ENCODE measurements around the gene OR9A4. TPM values are rescaled to one million over a fixed set of nuclear protein-coding genes. Genes with fewer than 3 reads are reported as not detected.

OR9A4 gene
- total RNA-seq, 1 donor from 2014 or later = not detected

- H3K4me2 ChIP-seq (ENCODE audit: low read length) = no peak overlapping the region
- DNase-seq (ENCODE audit: low read depth) (no peak), FAIRE-seq (no peak)
- H3K27me3 ChIP-seq (ENCODE audit: insufficient read depth, low read length) = no peaks in the 10 kb centered on the region
- Mint-ChIP-seq H3K27ac (ENCODE audit: unreplicated experiment) (no peak overlapping the region), H3K36me3 (ENCODE audit: low read depth, unreplicated experiment) (no peaks in the 10 kb centered on the region), H3K4me3 (ENCODE audit: unreplicated experiment) (no peak overlapping the region), H3K27me3 (ENCODE audit: low read depth, unreplicated experiment) (no peaks in the 10 kb centered on the region), H3K4me1 (ENCODE audit: low read depth, unreplicated experiment) (peaks cover 9% of the 10 kb centered on the region), H3K9me3 (ENCODE audit: unreplicated experiment) (no peaks in the 10 kb centered on the region)
- no peak overlapping the region for H2AFZ ChIP-seq (ENCODE audit: low read depth, low read length)
- no peaks in the 10 kb centered on the region for H3K79me2 ChIP-seq (ENCODE audit: insufficient read depth, low read length)
- H3K36me3 ChIP-seq (ENCODE audit: insufficient read depth, low read length) = no peaks in the 10 kb centered on the region
- no peak overlapping the region for H3K27ac ChIP-seq (ENCODE audit: low read depth, low read length)
- H3K9me3 ChIP-seq (ENCODE audit: insufficient read depth, low read depth, low read length) = no peaks in the 10 kb centered on the region
- TF ChIP-seq, protein P1, sequence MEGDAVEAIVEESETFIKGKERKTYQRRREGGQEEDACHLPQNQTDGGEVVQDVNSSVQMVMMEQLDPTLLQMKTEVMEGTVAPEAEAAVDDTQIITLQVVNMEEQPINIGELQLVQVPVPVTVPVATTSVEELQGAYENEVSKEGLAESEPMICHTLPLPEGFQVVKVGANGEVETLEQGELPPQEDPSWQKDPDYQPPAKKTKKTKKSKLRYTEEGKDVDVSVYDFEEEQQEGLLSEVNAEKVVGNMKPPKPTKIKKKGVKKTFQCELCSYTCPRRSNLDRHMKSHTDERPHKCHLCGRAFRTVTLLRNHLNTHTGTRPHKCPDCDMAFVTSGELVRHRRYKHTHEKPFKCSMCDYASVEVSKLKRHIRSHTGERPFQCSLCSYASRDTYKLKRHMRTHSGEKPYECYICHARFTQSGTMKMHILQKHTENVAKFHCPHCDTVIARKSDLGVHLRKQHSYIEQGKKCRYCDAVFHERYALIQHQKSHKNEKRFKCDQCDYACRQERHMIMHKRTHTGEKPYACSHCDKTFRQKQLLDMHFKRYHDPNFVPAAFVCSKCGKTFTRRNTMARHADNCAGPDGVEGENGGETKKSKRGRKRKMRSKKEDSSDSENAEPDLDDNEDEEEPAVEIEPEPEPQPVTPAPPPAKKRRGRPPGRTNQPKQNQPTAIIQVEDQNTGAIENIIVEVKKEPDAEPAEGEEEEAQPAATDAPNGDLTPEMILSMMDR (IDR thresholded peaks at IDR 0.05; ENCODE audit: insufficient read depth, low read depth, low read length) = no peak
- no peak for TF ChIP-seq EZH2 (IDR thresholded peaks at IDR 0.05; ENCODE audit: insufficient read depth, low read length)
- no peak overlapping the region for H3K4me3 ChIP-seq (ENCODE audit: insufficient read depth, low read depth, low read length)
- no peaks in the 10 kb centered on the region for H3K4me1 ChIP-seq (ENCODE audit: insufficient read depth, low read length)
- H4K20me1 ChIP-seq (ENCODE audit: insufficient read depth, low read length) = no peaks in the 10 kb centered on the region
- no peak overlapping the region for H3K9ac ChIP-seq (ENCODE audit: low read length)
These were observed 32.8 kb downstream of the OR9A4 start for GRCh38 chr7:141949021-141949420.

DNA sequence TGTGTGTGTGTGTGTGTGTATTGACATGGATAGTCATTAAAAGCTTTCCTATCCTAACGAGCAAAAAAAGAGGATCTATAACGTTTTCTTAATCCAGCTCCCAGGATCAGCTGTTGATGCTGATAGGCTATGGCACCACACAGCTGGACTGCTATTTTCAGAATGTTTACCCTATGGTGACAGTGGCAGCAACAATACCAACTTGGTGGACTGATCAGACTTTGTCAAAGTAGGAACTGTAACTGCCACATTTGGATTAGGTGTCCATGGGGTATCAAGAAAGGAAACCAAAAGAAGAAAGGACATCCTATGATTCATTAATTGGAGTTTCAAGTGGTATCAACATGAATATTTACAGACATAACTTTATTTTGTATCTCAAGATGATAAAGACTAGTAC lies 33.3 kb downstream of the OR9A4 start:
- H3K9me3 ChIP-seq (ENCODE audit: insufficient read depth, low read depth, low read length) = no peaks in the 10 kb centered on the region
- Mint-ChIP-seq H3K27me3 (ENCODE audit: low read depth, unreplicated experiment) (no peaks in the 10 kb centered on the region), H3K27ac (ENCODE audit: unreplicated experiment) (no peak overlapping the region), H3K36me3 (ENCODE audit: low read depth, unreplicated experiment) (no peaks in the 10 kb centered on the region), H3K4me3 (ENCODE audit: unreplicated experiment) (no peak overlapping the region), H3K4me1 (ENCODE audit: low read depth, unreplicated experiment) (peaks cover 9% of the 10 kb centered on the region), H3K9me3 (ENCODE audit: unreplicated experiment) (no peaks in the 10 kb centered on the region)
- no peak overlapping the region for H2AFZ ChIP-seq (ENCODE audit: low read depth, low read length)
- no peaks in the 10 kb centered on the region for H3K27me3 ChIP-seq (ENCODE audit: insufficient read depth, low read length)
- H3K4me2 ChIP-seq (ENCODE audit: low read length) = no peak overlapping the region
- TF ChIP-seq, protein P1 (IDR thresholded peaks at IDR 0.05; ENCODE audit: insufficient read depth, low read depth, low read length) = no peak
- TF ChIP-seq EZH2 (IDR thresholded peaks at IDR 0.05; ENCODE audit: insufficient read depth, low read length) = no peak
- FAIRE-seq = no peak
- H3K4me3 ChIP-seq (ENCODE audit: insufficient read depth, low read depth, low read length) = no peak overlapping the region
- H3K36me3 ChIP-seq (ENCODE audit: insufficient read depth, low read length) = no peaks in the 10 kb centered on the region
- H4K20me1 ChIP-seq (ENCODE audit: insufficient read depth, low read length) = no peaks in the 10 kb centered on the region
- H3K9ac ChIP-seq (ENCODE audit: low read length) = no peak overlapping the region
- DNase-seq (ENCODE audit: low read depth) = no peak
- no peaks in the 10 kb centered on the region for H3K79me2 ChIP-seq (ENCODE audit: insufficient read depth, low read length)
- no peaks in the 10 kb centered on the region for H3K4me1 ChIP-seq (ENCODE audit: insufficient read depth, low read length)
- no peak overlapping the region for H3K27ac ChIP-seq (ENCODE audit: low read depth, low read length)

DNA sequence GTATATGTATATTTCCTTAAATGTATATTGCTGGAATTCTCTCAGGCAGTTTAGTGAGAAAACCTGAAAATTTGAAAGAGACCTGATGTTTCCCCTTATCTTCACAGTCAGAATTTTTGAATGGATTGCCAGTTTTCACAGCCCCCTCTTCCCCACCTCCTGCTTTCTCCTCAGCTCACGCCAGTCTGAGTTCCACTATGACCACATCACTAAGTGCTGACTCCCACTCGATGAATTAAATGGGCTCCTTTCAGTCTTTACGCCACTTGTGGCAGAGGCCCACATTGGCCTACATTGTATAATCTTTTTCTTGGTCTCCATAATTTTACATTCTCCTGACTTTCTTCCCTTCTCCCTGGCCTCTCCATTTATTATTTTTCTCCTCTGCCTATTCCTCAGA lies 33.7 kb downstream of the OR9A4 start:
- H3K4me2 ChIP-seq (ENCODE audit: low read length) = no peak overlapping the region
- no peaks in the 10 kb centered on the region for H3K36me3 Mint-ChIP-seq (ENCODE audit: low read depth, unreplicated experiment)
- H3K36me3 ChIP-seq (ENCODE audit: insufficient read depth, low read length) = no peaks in the 10 kb centered on the region
- peaks cover 8% of the 10 kb centered on the region for H3K4me1 Mint-ChIP-seq (ENCODE audit: low read depth, unreplicated experiment)
- H3K27ac ChIP-seq (ENCODE audit: low read depth, low read length) = no peak overlapping the region
- DNase-seq (ENCODE audit: low read depth) (no peak), FAIRE-seq (no peak)
- H3K9me3 ChIP-seq (ENCODE audit: insufficient read depth, low read depth, low read length) = no peaks in the 10 kb centered on the region
- no peak overlapping the region for H3K9ac ChIP-seq (ENCODE audit: low read length)
- no peaks in the 10 kb centered on the region for H3K4me1 ChIP-seq (ENCODE audit: insufficient read depth, low read length)
- no peaks in the 10 kb centered on the region for H3K9me3 Mint-ChIP-seq (ENCODE audit: unreplicated experiment)
- no peak overlapping the region for H3K4me3 Mint-ChIP-seq (ENCODE audit: unreplicated experiment)
- TF ChIP-seq, protein P1 (IDR thresholded peaks at IDR 0.05; ENCODE audit: insufficient read depth, low read depth, low read length) = no peak
- TF ChIP-seq EZH2 (IDR thresholded peaks at IDR 0.05; ENCODE audit: insufficient read depth, low read length) = no peak
- H4K20me1 ChIP-seq (ENCODE audit: insufficient read depth, low read length) = no peaks in the 10 kb centered on the region
- no peaks in the 10 kb centered on the region for H3K27me3 Mint-ChIP-seq (ENCODE audit: low read depth, unreplicated experiment)
- no peak overlapping the region for H3K4me3 ChIP-seq (ENCODE audit: insufficient read depth, low read depth, low read length)
- no peaks in the 10 kb centered on the region for H3K27me3 ChIP-seq (ENCODE audit: insufficient read depth, low read length)
- H3K79me2 ChIP-seq (ENCODE audit: insufficient read depth, low read length) = no peaks in the 10 kb centered on the region
- no peak overlapping the region for H2AFZ ChIP-seq (ENCODE audit: low read depth, low read length)
- H3K27ac Mint-ChIP-seq (ENCODE audit: unreplicated experiment) = no peak overlapping the region
